ENCODE results near the gene C1QL4.
"Not testable (repeated sequence)": the region's sequence is repeated elsewhere in the genome, so short reads cannot be mapped to it uniquely, and the experiment has no call there.

Gene C1QL4

GRCh38 chr12:49310451-49311000, 26.5 kb downstream of the C1QL4 start:
- in situ Hi-C loops (cut with HindIII; ENCODE audit: low sequenced_read_pairs) = not testable (repeated sequence)

- in situ Hi-C loops (cut with HindIII; ENCODE audit: low sequenced_read_pairs) = no loop called here
These were observed 27.6 kb downstream of the C1QL4 start for GRCh38 chr12:49309386-49309785.

GRCh38 chr12:49305762-49306510, 31.1 kb downstream of the C1QL4 start:
- in situ Hi-C loops (cut with HindIII; ENCODE audit: low sequenced_read_pairs) = no loop called here

GRCh38 chr12:49304161-49304560, 32.8 kb downstream of the C1QL4 start:
- in situ Hi-C loops (cut with HindIII; ENCODE audit: low sequenced_read_pairs) = no loop called here

GRCh38 chr12:49301760-49302159, 35.2 kb downstream of the C1QL4 start:
- in situ Hi-C loops (cut with HindIII; ENCODE audit: low sequenced_read_pairs) = no loop called here

GRCh38 chr12:49298160-49298559, 38.8 kb downstream of the C1QL4 start:
- in situ Hi-C loops (cut with HindIII; ENCODE audit: low sequenced_read_pairs) = no loop called here

- in situ Hi-C loops (cut with HindIII; ENCODE audit: low sequenced_read_pairs) = no loop called here
These were observed 39.3 kb downstream of the C1QL4 start for GRCh38 chr12:49297695-49298060.

- in situ Hi-C loops (cut with HindIII; ENCODE audit: low sequenced_read_pairs) = no loop called here
These were observed 39.9 kb downstream of the C1QL4 start for GRCh38 chr12:49296836-49297694.

- in situ Hi-C loops (cut with HindIII; ENCODE audit: low sequenced_read_pairs) = no loop called here
These were observed 40.8 kb downstream of the C1QL4 start for GRCh38 chr12:49296034-49296835.

GRCh38 chr12:49295082-49295936, 41.7 kb downstream of the C1QL4 start, which contains the start of gene PRPH:
Gene PRPH, plus strand, starts transcription at chr12:49295147. Its CDS starts 54 bp downstream, at chr12:49295201.
- in situ Hi-C loops (cut with HindIII; ENCODE audit: low sequenced_read_pairs) = no loop called here

- in situ Hi-C loops (cut with HindIII; ENCODE audit: low sequenced_read_pairs) = no loop called here
These were observed 42.2 kb downstream of the C1QL4 start for GRCh38 chr12:49294804-49295081.

- in situ Hi-C loops (cut with HindIII; ENCODE audit: low sequenced_read_pairs) = no loop called here
These were observed 42.7 kb downstream of the C1QL4 start for GRCh38 chr12:49294086-49294803.

GRCh38 chr12:49293056-49293956, 43.7 kb downstream of the C1QL4 start:
- in situ Hi-C loops (cut with HindIII; ENCODE audit: low sequenced_read_pairs) = no loop called here

- in situ Hi-C loops (cut with HindIII; ENCODE audit: low sequenced_read_pairs) = no loop called here
These were observed 44.3 kb downstream of the C1QL4 start for GRCh38 chr12:49292729-49293055.

- in situ Hi-C loops (cut with HindIII; ENCODE audit: low sequenced_read_pairs) = no loop called here
These were observed 47.9 kb downstream of the C1QL4 start for GRCh38 chr12:49288922-49289555.

GRCh38 chr12:49288412-49288853, 48.6 kb downstream of the C1QL4 start:
- in situ Hi-C loops (cut with HindIII; ENCODE audit: low sequenced_read_pairs) = no loop called here

- in situ Hi-C loops (cut with HindIII; ENCODE audit: low sequenced_read_pairs) = no loop called here
These were observed 49.1 kb downstream of the C1QL4 start for GRCh38 chr12:49287876-49288275.

GRCh38 chr12:49284672-49285071, 52.3 kb downstream of the C1QL4 start:
- in situ Hi-C loops (cut with HindIII; ENCODE audit: low sequenced_read_pairs) = no loop called here

Measured in DLD1 (cell line).